Right lung (tissue), 5 donors: ENCODE results near the gene BANP. TPM values are rescaled to one million over a fixed set of nuclear protein-coding genes. Genes with fewer than 3 reads are reported as not detected.
"Not testable (repeated sequence)": the region's sequence is repeated elsewhere in the genome, so short reads cannot be mapped to it uniquely, and the experiment has no call there.

Experiments used
- DNase-seq, 2 donors: peaks; one replicate each; pipeline ENCODE4 v3.0.0-alpha.2; 2013
- polyA plus RNA-seq, 5 donors: library from polyadenylated mRNA; unstranded; fragments of 120-200 nt; gene quantifications; one replicate each; pipeline versions ENCODE4 v1.2.1 to v1.2.3, GENCODE V29; 2013; ENCODE audit warnings: inconsistent platforms in 1 of 5, low replicate concordance in 1 of 5; ENCODE audit not compliant: insufficient read length in 5 of 5, insufficient read depth in 1 of 5

BANP gene
- polyA plus RNA-seq, 5 donors, result 18.3 to 27.2 (median 26.3) TPM

DNA sequence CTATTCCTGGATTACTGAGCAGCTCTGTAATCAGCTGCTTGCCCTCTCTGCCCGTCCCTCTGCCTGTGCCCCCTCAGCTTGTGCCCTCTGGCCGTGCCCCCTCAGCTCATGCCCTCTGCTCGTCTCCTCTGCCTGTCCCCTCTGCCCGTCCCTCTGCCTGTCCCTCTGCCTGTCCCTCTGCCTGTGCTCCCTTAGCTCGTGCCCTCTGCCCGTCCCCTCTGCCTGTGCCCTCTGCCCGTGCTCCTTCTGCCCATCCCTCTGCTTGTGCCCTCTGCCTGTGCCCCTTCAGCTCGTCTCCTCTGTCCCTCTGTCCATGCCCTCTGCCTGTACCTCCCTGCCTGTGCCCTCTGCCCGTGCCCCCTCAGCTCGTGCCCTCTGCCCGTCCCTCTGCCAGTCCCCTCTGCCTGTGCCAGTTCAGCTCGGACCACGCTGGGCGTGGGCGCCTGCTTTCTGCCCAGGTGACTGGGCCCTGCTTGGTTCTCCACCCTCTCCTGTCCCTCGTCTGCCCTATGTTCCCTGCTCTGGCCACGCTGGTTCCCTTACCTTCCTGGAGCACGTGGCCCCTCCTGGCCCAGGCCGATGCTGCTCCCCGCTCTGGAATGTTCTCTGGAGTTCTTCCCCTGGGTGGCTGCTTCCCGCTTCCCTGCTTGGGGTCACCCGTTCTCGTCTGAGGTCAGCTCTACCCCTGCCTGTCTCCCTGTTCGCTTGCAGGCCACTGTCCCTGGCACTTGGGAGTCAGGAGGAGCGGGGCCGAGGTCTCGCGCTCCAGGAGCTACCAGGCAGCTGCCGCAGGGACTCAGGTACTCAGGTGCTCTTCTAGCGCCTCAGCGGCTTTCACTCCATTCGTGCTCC is 63.9 kb downstream of the BANP start:
- no peak for DNase-seq

DNA sequence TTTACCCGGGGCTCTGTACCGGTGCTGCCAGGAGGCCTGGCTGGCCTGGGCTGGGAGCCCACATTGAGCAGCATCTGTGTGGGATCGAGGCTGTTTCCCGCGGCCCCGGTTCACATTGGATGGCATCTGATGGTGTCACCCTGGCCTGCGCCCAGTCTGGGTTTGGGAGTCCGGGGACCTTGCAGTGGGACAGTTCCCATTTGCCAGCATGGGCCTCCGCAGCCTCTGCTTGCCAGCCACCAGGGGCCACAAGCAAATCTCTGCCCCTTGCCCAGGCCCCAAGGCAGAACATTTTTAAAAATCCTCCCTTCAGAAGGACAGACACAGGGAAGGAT is 64.5 kb downstream of the BANP start:
- DNase-seq, result no peak

DNA sequence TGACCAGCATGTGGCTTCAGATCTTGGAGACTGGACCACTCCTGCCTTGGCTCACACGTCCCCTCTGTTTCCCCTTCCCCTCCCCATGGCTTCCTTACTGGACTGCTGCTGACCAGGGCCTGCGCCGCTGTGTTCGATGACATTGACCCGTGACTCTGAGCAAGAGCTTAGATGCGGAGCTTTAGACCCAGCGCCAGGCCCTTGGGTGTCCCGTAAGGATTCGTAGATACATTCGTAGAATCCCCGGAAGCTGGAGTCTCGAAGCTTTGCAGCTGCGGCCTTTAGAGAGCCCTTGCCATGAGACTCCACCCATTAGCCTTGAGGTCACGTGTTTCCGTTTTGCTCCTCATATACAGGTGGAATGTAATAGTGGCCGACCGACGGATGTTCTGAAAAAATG is 65.2 kb downstream of the BANP start:
- not testable (repeated sequence) for DNase-seq

DNA sequence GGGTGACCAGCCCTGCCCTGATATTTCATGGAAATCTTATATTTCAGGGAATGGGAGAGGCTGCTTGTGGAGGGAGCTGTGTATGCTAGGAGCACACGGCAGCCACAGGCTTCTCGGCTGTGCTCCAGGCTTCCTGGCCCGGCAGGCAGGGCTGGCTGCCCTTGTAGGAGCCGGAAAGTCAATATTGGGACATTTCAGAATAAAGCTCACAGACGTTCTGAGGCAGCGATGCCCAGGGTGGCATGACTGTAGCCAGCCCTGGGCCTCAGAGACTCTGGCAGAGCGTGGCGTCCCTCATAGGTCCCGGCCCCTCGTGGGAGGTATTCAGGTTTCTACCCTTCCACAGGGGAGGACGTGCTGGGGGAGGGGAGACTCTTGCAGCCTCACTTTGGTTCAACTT is 65.7 kb downstream of the BANP start:
- DNase-seq, result no peak

DNA sequence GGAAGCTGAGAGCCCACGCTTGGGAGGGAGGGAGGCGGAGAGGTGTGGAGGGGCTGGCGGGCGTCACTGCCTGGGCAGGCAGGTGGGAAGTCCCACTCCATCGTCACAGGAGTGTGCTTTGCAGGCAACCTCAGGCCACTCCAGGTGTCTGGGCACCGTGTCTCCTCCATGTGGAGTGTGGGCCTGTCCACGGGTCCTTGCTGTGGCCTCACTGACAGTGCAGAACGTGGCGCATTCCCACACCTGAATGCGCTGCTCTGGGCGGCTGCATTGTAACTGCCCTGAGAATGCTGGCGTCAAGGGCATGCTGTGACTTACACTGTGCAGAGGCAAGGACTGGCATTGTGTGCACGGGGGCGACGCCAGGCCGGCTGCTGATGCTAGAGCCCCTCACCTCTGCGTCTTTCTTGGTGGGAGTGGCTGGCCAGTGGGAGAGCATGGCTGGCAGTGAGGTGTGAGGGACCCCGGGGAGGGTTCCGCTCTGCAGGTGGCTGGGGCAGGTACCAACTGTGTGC is 66.4 kb downstream of the BANP start:
- no peak for DNase-seq

DNA sequence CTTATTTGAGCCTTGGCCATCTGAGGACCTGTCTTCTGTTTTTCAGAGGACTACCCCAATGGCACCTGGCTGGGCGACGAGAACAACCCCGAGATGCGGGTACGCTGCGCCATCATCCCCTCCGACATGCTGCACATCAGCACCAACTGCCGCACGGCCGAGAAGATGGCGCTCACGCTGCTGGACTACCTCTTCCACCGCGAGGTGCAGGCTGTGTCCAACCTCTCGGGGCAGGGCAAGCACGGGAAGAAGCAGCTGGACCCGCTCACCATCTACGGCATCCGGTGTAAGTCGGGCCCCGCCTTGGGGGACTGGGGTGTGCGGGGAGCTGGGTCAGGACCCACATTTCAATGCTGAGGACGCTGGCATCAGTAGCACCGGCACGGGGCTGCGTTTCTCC is 67.1 kb downstream of the BANP start:
- not testable (repeated sequence) for DNase-seq

DNA sequence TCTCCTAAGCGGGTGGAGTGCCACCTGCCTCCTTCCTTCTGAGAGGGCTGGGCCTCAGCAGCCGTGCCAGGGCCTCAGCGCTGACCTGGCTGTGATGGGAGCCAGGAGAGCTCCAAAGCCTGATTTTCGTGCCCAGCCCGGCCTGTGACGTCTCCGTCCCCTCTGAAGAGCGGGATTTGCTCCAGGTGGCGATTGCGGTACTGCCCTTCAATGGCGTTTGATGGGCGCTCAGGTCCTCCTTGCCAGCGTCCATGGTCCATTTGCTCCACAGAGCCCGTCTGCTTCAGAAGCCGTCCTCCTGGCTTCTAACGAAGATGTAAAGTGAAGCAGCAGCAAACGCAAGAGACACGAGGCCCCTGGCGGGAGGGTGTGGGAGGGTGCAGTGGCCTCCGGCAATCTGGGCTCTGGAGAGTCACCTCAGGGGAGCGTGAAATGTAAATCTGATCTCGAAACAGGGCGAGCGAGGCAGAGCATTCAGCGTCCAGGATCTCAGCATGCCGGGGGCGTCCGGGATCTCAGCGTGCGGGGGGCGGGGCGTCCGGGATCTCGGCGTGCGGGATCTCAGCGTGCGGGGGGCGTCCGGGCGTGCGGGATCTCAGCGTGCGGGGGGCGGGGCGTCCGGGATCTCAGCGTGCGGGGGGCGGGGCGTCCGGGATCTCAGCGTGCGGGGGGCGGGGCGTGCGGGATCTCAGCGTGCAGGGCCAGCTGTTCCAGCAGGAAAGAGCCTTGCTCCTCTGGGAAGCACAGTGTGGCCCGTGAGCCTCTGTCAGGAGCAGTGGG is 68.0 kb downstream of the BANP start:
- not testable (repeated sequence) for DNase-seq

DNA sequence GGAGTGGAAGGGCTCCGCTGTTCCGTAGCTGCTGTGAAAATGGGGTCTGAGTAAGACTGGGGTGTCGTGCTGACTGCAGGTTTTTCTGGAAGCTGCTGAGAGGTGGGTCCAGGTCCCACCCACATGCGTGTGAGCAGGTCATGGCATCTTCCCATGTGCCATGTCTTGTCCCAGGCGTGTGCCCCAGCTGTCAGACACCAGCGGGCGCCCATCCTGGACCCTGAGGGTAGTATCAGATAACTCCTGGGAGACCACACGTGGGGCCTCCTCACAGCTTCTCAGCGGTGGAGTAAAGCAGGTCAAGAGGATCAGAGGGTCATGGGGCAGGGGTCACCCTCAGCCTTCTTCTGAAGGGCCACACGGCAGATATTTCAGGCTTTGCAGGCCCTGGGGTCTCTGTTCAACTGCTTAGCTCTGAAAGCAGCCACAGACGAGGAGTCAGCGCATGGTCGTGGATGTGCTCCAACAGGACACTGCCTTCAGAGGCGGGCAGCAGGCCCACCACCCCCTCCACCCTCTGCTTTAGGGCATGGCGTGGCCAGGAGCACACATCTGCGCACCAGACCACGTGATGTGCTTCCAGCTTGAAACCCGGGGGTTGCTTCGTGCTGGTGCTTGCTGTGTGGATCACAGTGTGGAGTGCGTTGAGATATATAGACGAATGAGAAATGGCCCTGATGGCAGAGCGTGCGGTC is 68.7 kb downstream of the BANP start:
- DNase-seq, result no peak

DNA sequence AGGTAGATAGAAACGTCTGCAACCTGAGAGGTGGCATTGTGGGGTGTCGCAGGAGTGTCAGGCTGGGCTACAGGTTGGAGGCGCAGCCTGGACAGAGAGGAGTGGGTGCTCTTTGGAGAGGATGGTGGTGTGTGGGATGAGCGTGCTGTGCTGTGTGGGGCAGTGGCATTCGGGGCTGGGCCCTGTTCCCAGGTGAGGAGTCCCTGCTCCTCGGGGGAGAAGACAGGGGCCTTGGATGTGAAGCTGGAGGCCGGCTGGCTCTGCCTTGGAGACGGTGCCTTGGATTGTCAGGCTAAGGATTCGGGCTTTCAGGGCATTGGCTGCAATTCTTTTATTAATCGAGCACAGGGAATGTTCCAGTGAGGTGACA is 69.3 kb downstream of the BANP start:
- no peak for DNase-seq

DNA sequence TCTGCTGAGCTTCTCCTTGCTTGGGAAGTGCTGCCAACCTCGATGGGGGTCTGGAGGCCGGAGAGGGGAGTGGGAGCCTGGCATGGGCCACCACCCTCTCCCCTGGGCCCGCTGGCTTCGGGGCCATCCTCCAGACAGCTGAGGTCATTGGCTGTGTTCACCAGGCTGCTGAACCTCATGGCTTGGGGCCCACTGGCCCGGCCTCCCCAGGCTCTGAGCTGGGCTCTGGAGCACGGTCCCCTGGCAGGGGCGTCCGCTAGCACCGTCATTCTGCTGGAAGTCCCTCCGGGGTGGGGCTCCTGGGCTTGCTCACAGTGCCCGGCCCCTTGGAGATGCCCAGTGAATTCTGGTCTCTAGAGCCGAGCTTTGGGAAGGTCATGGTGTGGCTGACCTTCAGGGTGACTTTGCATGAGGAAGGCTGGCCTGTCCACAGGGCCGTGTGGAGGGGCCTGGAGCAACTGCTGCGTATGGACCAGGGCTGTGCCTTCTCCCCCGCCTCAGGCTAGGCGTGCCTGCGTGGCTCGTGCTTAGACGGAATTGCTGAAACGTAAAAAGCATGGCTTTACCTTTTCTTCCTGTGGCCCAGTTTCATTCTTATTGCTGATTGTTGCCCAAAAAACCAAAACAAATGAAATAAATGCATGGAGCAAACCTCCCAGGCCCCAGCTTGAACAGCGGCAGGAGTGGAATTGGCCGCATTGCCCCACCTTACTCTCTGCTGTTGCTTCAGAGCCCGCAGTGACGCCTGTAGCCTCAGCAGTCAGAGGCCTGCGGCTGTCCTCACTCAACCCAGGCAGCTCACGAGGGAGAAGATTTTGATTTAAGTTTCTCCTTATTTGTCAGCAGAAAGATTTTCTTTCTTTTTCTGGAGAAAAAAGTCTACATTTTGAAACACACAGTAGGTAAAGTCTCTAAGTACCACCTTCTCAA is 70.1 kb downstream of the BANP start:
- DNase-seq, result not testable (repeated sequence)

DNA sequence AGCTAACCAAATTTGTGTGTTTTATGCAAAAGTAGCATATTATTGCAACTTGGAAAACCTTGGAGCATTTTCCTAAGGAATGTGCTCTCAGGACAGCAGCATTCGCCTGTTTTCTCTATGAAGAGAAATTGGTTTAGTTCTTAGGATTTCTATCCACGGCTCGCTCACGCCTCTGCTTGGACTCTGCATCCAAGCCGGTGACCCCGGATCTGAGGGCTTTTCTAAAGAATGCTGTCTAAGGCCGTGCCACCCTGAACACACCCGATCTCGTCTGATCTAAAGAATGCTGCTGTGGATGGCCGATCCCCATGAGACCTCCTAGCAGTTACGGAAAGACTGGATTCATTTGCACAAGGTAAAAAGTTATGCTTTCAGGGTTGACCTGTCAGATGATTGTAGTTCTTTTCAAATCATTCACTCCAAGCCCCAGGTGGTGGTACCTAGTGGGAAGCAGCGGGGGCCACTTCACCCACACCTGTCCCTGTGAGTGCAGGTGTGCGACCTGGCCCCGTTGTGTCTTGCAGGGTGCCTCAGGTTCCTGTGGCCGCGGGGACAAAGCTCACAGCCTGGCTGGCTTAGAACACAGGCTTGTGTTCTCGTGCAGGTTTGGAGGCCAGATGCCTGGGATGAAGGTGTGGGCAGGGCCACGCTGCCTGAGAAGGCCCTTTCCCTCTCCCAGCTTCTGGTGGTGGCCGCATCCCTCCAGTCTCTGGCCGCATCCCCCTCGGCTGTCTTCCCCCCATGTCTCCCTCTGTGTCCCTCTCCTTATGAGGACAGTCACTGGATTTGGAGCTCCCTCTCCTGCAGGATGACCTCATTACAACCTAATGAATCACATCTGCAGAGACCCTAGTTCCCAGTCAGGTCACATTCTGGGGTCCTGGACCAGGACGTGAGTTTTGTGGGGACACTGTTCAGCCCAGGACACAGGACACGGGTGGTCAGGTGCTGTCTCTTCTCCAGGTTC is 71.1 kb downstream of the BANP start:
- no peak for DNase-seq

DNA sequence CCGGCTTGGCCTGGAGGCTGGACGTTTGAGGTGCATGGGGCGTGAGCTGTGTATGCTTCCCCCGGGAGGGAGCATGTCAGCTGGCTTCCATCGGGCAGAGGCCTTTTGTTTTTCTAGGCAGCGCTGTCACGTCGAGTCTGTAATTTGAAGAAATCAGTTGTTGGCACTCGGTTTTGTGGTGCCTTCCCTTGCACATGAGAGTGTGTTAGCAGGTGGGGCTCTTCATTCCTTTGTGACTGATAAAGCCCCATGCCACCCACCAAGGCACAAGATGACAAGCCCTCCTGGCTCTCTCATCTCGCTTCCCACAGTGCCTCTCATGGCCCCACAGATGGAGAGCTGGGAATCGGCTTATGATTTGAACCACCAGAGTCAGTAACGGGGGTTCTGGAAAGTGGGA is 72.1 kb downstream of the BANP start:
- DNase-seq, result no peak

DNA sequence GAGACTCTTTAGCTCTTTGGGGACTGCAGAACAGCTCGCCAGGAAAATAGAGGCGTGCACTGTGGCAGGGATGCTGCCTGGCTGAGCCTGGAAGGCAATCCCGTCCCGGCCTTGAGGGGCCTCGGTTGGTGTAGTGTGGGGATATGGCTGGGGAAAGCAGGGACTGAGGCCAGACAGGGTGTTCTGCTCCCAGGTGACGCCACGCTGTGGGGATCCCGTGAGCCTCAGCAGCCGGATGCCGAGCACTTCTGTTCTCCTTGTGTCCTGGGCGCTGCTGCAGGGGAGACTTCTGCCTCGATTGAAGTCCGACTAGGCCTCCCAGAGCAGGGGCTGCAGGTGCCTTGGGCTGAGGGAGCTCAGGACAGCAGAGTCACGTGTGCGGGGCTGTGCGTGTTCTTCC is 72.6 kb downstream of the BANP start:
- DNase-seq, result no peak

DNA sequence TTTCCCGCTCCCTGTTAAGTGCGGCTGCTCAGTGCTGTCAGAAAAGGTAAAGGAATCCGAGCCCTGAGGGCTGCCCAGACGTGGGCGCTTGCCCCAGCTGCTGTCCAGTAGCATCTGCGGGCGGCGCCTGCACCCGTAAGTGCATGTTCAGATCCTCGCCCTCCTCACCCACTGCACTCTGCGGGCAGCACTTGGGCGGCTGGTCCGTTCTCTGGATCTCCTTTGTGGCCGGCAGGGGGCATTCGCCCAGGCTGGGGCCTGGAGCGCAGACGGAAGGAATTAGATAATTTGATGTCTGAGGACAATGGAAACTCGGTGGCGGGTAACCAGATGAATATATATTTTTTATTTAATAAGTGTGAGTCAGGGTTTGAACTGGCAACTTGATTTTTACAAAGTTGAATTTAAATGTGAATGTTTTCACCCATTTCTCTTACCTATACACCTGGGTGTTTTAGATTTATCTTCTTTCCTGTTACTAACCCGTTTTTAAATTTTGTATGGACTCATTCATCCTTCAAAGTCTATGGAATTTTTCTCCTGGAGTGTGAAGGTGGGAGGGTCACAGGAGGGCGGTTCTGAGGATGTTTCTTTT is 73.4 kb downstream of the BANP start:
- DNase-seq, result not testable (repeated sequence)

DNA sequence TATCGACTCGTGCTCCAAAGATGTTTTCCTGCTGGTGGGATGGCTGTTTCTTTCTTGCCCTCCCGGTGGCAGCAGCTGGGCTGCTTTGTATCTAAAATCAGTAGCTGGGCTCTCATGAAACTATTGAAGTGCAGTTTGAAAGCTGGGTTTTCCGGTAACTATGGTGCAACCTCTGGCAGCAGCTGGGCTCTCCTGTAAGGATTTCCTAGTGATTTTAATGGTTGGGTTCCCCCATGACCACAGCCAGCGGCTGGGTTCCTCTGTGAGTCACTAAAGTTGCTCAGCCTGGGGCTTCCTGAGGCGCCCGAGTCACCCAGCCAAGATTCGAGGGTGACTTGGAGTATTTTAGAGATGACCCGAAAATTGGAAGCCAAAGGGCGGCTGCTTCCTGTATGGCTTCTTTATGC is 73.9 kb downstream of the BANP start:
- not testable (repeated sequence) for DNase-seq

DNA sequence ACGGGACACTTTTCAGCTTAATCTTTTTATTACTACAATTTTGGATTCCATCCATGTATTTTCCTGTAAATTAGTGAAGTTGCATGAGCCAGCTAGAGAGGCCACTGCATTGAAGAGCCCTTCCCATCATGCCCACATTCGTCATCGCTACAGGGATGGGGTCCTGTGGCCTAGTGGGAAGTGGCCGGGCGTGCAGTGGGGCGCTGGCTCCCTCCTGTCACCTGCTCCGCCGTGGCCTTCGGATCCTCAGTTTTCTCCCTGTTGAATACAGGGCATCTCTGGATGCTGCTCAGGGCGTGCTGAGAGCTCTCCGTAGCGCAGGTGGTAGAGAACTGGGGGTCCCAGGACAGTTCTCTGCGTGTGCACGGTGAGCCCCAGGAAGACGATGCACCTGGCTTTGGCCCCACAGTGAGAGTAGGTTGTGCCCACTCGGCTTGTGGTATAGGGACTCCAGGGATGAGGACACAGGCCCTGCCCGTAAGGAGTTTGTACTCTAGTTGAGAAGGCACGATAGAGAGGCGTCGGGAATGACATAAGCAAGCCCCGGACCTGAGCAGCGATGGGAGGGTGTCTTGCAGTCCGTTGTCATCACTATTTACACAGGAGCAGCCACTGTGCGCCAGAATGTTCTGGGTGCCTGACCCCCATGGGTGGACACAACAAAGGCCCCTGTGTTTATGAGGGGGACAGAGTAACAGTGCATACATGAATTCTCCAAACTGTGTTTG is 74.8 kb downstream of the BANP start:
- not testable (repeated sequence) for DNase-seq

DNA sequence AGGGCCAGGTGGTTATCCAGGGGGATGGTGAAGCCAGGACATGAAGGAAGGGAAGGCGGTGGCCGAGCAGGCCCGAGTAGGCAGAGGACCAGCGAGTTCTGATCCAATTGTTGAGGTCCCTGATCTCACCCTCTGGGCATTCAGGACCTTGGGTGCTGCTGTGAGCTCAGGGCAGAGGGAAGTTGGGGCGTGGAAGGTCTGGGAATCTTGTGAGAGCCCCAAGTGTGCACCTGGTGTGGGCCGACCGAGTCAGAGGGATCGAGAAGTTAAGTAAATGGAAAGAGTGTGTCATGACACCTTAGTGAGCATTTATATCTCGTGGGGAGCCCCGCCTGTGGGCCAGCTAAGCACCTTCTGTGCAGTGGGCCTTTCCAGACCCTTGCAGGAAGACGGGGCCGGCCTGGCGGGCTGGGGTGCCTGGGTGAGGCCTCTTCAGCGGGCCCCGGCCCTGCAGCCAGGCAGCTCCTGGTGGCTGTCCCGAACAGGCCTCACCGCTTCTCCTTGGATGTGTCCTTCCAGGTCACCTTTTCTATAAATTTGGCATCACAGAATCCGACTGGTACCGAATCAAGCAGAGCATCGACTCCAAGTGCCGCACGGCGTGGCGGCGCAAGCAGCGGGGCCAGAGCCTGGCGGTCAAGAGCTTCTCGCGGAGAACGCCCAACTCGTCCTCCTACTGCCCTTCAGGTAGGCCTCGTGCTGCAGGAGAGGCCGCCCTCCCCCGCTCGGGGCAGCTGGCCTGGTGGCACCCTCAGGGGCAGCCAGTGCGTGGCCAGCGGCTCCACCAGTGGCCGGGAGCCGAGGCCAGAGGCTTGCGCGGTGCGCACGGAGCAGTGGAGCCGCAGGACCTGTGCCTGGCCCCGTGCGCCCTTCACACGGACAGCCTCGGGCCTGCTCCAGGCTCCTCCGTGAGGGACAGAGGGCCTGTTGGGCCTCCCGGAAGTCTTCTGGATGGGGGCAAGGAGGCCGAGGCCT is 76.0 kb downstream of the BANP start:
- no peak for DNase-seq
